ENCODE measurements around the gene HES5.
A peak's percentile ranks its signal among the peaks of the same experiment; 100 is the strongest.

The HES5 gene

GRCh38 chr1:2516124-2516523 lies 13.9 kb downstream of the HES5 start:
- DNase-seq (ENCODE audit: low read depth), result no peak
- in situ Hi-C loops (cut with HindIII; ENCODE audit: low sequenced_read_pairs), result loop anchor here (10.0 kb wide), 1 partner anchor 91 kb away; no protein-coding TSS in a partner anchor
- H3K4me3 ChIP-seq (ENCODE audit: low read depth, low read length), result no peak overlapping the region
- TF ChIP-seq, protein P1, sequence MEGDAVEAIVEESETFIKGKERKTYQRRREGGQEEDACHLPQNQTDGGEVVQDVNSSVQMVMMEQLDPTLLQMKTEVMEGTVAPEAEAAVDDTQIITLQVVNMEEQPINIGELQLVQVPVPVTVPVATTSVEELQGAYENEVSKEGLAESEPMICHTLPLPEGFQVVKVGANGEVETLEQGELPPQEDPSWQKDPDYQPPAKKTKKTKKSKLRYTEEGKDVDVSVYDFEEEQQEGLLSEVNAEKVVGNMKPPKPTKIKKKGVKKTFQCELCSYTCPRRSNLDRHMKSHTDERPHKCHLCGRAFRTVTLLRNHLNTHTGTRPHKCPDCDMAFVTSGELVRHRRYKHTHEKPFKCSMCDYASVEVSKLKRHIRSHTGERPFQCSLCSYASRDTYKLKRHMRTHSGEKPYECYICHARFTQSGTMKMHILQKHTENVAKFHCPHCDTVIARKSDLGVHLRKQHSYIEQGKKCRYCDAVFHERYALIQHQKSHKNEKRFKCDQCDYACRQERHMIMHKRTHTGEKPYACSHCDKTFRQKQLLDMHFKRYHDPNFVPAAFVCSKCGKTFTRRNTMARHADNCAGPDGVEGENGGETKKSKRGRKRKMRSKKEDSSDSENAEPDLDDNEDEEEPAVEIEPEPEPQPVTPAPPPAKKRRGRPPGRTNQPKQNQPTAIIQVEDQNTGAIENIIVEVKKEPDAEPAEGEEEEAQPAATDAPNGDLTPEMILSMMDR (IDR thresholded peaks at IDR 0.05; ENCODE audit: low read depth, low read length, missing control alignments), result no peak

DNA sequence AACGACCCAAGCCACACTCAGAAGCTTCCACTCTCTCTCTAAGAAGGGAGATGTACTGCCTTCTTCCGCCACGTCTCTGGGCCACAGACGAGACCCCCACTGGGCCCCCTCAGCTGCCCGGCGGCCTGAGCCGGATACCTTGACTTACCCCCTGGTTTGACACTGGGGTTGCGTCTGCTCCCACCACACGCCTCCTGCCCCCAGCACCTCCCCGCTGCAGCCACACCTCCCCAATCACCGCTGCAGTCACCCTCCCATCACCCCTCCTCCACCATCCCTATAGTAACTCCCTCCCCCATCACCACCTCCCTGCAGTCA lies 14.3 kb downstream of the HES5 start:
- in situ Hi-C loops (cut with HindIII; ENCODE audit: low sequenced_read_pairs), result loop anchor here (10.0 kb wide), 1 partner anchor 91 kb away; no protein-coding TSS in a partner anchor
- TF ChIP-seq, protein P1 (IDR thresholded peaks at IDR 0.05; ENCODE audit: low read depth, low read length, missing control alignments), result no peak
- H3K4me3 ChIP-seq (ENCODE audit: low read depth, low read length), result no peak overlapping the region
- no peak for DNase-seq (ENCODE audit: low read depth)

DNA sequence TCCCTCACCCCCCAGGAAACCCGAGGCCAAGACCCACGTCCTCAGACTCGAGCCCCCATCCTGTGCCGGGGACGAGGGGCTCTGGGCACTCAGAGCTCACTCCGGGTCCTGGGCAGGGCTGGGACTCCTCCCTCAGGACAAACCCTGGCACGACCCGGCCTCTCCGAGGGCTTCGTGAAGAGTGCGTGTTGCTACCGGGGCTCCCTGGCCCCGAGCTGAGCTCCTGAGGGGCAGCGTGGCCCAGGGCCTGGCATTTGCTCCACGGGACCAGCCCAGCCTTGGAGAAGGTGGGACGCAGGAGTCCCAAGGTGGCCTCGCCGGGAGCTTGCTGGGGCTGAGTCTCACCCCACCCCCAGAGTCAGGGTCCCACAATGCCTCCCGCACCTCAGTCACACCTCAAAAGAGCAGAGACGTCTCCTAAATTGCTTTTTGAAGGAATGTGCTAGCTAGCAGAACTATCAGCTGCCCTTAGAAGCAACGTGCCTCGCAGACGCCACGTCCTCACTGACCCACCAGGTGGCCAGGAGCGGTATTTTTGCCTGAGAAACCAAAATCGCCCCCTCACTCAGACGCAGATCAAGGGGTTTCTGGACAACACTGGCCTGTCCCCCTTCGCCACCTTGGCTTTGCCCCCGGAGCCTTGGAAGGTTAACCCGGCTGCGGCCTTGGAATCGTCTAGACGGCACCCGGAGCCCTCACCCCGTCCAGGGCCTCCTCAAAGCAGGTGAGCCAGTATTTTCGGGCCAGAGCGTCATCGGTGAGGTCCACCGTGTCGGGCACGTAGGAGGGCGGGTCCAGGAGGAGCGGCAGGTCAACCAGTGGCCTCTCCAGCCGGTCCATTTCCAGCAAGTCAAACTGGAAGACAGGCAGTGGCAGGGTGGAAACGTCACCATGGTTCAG lies 14.9 kb downstream of the HES5 start:
- no peak for DNase-seq (ENCODE audit: low read depth)
- in situ Hi-C loops (cut with HindIII; ENCODE audit: low sequenced_read_pairs), result loop anchor here (10.0 kb wide), 1 partner anchor 90 kb away; no protein-coding TSS in a partner anchor
- TF ChIP-seq, protein P1 (IDR thresholded peaks at IDR 0.05; ENCODE audit: low read depth, low read length, missing control alignments), result peak; percentile 20
- no peak overlapping the region for H3K4me3 ChIP-seq (ENCODE audit: low read depth, low read length)

- in situ Hi-C loops (cut with HindIII; ENCODE audit: low sequenced_read_pairs), result loop anchor here (10.0 kb wide), 1 partner anchor 89 kb away; no protein-coding TSS in a partner anchor
- H3K4me3 ChIP-seq (ENCODE audit: low read depth, low read length), result no peak overlapping the region
- TF ChIP-seq, protein P1 (IDR thresholded peaks at IDR 0.05; ENCODE audit: low read depth, low read length, missing control alignments), result no peak
- no peak for DNase-seq (ENCODE audit: low read depth)
Measured at GRCh38 chr1:2513939-2514652, 16.0 kb downstream of the HES5 start.

DNA sequence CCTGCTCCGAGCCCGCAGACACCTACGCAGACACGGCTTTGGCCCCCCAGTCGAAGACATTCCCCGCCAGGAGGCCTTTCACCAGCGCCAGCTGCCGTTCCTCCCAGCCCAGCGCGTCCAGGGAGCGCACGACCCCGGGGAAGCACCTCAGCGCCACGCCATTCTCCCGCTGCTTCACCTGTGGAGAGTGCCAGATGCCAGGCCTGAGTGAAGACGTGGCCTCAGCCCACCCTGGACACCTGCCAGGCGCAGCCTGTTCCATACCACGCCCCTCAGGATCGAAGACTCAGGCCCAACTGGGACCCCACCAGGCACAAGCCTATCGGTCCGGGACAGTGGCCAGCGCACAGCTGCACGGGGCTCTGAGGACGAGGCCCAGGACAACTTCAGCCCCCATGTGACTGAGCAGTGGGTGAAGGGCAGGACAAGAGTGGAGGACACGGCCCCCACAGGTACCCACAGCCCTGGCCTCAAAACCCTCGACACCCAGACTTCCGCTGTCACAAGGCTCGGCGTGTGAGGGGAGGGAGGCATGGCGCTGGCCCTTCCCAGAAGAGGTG lies 17.1 kb downstream of the HES5 start:
- TF ChIP-seq, protein P1 (IDR thresholded peaks at IDR 0.05; ENCODE audit: low read depth, low read length, missing control alignments), result no peak
- in situ Hi-C loops (cut with HindIII; ENCODE audit: low sequenced_read_pairs), result loop anchor here (10.0 kb wide), 1 partner anchor 88 kb away; no protein-coding TSS in a partner anchor
- no peak overlapping the region for H3K4me3 ChIP-seq (ENCODE audit: low read depth, low read length)
- no peak for DNase-seq (ENCODE audit: low read depth)
